Stimulated activated effector memory CD8-positive, alpha-beta T cell treated with anti-CD3 and anti-CD28 coated beads, Interleukin-12 subunit alpha, Interleukin-12 subunit beta, amount 100 ng/mL, for 72 hours (primary cell): ENCODE measurements around the gene ARF6.

ENCODE experiments used
- ATAC-seq: fragments of 150-1000 bp; cut with Tn5 transposase; 2 replicates; pipeline ENCODE4 v1.10.0; 2021
- DNase-seq, 2 donors: peaks; one replicate each; pipeline ENCODE4 v3.0.0; 2021 to 2022; ENCODE audit warnings: low spot score in 2 of 2
- H3K27ac Mint-ChIP-seq: one replicate; pipeline ENCODE4 v1.8.0; 2022; ENCODE audit warnings: mild to moderate bottlenecking, mixed read lengths
- H3K36me3 Mint-ChIP-seq: one replicate; pipeline ENCODE4 v1.8.0; 2022; ENCODE audit warnings: mild to moderate bottlenecking, mixed read lengths
- H3K4me1 Mint-ChIP-seq: one replicate; pipeline ENCODE4 v1.8.0; 2022; ENCODE audit warnings: mixed read lengths
- H3K4me3 Mint-ChIP-seq: one replicate; pipeline ENCODE4 v1.8.0; 2022; ENCODE audit warnings: mild to moderate bottlenecking, mixed read lengths
- H3K9me3 Mint-ChIP-seq: one replicate; pipeline ENCODE4 v1.8.0; 2022; ENCODE audit warnings: mixed read lengths

Gene ARF6

GRCh38 chr14:49892636-49893308 lies at the start of gene ARF6:
Gene ARF6, plus strand, starts transcription at chr14:49893082. Its CDS starts 655 bp downstream, at chr14:49893737.
- H3K4me1 Mint-ChIP-seq, result peaks cover 28% of the 10 kb centered on the region
- H3K36me3 Mint-ChIP-seq, result peaks cover 79% of the 10 kb centered on the region
- H3K27ac Mint-ChIP-seq, result peak within 1 kb of the TSS; percentile 99
- DNase-seq, result peak; percentile 95 to 99
- peak; percentile 87 for ATAC-seq
- peak within 1 kb of the TSS; percentile 96 for H3K4me3 Mint-ChIP-seq
- H3K9me3 Mint-ChIP-seq, result no peaks in the 10 kb centered on the region

DNA sequence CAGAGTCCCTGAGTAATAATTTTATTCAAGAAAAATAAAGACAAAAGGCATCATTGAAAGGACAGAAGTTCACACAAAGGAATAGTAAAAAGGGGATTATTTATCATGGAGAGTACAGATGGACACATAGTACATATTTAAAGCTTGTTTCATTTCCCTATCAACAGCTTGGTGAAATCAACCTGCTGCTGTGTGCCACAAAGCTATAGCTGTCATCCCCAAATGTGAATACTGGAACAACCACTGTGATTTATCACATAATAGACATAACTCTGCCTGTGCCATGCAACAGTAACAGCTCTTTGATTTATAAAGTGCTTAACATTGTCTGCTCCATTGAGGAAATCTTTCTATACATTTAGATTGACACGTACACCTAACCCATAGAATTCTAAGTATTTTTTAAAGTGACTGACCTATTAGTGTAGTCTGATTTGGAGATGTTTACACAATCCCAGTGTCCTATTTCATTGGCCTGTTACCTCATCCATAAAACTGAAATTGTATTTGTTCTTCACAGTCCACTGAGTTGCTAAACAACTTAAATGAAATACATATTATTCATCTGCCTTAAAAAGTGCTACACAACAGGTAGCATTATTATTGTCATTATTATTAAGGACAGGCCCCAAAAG lies 43.6 kb upstream of the ARF6 start:
- H3K36me3 Mint-ChIP-seq, result peaks cover 86% of the 10 kb centered on the region
- H3K4me3 Mint-ChIP-seq, result no peak overlapping the region
- H3K4me1 Mint-ChIP-seq, result peaks cover 46% of the 10 kb centered on the region
- peak overlapping the region; percentile 47 for H3K27ac Mint-ChIP-seq
- H3K9me3 Mint-ChIP-seq, result no peaks in the 10 kb centered on the region
- DNase-seq, result no peak
- no peak for ATAC-seq

GRCh38 chr14:49851813-49852212 lies 41.1 kb upstream of the ARF6 start:
- Mint-ChIP-seq H3K4me1 (peaks cover 50% of the 10 kb centered on the region), H3K9me3 (no peaks in the 10 kb centered on the region), H3K27ac (peak overlapping the region; percentile 99), H3K4me3 (peak overlapping the region; percentile 97), H3K36me3 (peaks cover 62% of the 10 kb centered on the region)
- DNase-seq (no peak), ATAC-seq (no peak)

DNA sequence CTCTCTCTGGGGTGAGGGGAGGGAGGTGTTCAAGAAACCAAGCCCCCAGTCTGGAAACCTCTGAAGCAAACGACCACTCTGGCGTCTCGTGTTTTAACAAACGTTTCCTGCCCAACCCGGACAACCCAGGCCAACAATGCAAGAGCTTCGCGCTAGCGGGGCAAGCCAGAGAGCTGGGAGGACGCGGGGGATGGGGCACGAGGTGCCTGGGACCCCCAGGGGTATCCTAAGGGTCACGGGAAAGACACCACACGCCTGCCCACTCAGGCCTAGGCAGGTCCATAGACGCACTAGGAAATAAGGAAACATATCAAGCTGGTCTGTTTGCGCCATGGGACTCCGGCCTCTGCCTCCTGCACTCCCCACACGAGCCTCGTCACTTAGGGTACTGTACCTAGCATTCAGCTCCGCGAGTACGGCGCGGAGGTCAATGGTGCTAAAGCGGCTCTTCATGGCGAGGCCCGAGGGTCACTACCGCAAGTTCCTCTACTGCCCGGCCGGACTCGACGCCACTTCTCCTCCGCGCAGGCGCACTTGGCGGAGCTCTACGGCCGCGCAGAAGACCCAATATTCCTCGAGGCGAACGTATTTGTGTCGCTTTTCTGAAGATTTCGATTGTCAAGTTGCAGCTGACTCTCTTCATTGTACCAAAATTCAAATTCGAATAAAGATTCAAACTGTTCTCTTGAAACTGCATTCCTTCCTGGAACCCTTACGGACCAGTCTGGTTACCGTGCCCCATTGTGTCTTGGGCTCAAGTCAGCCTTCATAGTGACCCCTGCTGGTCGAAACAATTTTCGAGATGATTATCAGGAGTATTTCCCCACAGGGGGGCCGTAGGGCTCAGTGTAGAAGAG lies 40.4 kb upstream of the ARF6 start, which contains the start of gene NEMF:
Gene NEMF, minus strand, starts transcription at position 488 of the 857 bp plus-strand sequence. Its CDS starts 35 bp downstream, at position 453.
- peak within 1 kb of the TSS; percentile 97 for H3K4me3 Mint-ChIP-seq
- peaks cover 56% of the 10 kb centered on the region for H3K36me3 Mint-ChIP-seq
- no peaks in the 10 kb centered on the region for H3K9me3 Mint-ChIP-seq
- H3K27ac Mint-ChIP-seq, result peak within 1 kb of the TSS; percentile 99
- H3K4me1 Mint-ChIP-seq, result peaks cover 50% of the 10 kb centered on the region
- peak; percentile 81 to 93 for DNase-seq
- peak; percentile 90 for ATAC-seq

GRCh38 chr14:49853158-49853477 lies 39.8 kb upstream of the ARF6 start:
- Mint-ChIP-seq H3K27ac (peak overlapping the region; percentile 99), H3K4me1 (peaks cover 50% of the 10 kb centered on the region), H3K4me3 (peak overlapping the region; percentile 97), H3K9me3 (no peaks in the 10 kb centered on the region), H3K36me3 (peaks cover 50% of the 10 kb centered on the region)
- DNase-seq, result no peak
- ATAC-seq, result peak; percentile 22

DNA sequence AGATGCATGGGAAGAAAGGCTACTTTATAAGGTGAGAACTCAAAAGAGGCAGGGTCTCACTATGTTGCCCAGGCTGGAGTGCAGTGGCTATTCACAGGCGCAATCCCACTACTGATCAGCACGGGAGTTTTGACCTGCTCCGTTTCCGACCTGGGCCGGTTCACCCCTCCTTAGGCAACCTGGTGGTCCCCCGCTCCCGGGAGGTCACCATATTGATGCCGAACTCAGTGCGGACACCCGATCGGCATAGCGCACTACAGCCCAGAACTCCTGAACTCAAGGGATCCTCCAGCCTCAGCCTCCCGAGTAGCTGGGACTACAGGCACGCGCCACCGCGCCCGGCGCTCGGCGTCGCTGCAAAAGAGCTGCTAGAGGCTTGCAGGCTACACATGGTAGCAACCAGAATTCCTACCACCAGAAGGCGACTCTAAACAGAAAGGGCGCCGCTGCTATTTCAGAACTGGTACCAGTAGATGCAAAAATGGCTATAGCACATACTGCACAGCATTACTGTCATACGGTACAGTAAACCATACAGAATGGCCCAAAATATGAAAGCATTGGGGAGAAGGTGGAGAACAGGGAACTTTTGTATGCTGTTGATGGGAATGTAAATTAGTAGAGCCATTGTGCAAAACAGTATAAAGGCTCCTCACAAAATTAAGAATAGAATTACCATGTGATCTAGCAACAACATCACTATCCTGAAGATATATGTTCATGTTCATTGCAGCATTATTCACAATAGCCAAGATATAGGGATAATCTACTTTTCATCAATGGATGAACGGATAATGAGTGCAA lies 39.1 kb upstream of the ARF6 start:
- DNase-seq (peak; percentile 53 to 80), ATAC-seq (peak; percentile 69)
- peaks cover 50% of the 10 kb centered on the region for H3K4me1 Mint-ChIP-seq
- no peaks in the 10 kb centered on the region for H3K9me3 Mint-ChIP-seq
- H3K4me3 Mint-ChIP-seq, result peak overlapping the region; percentile 97
- H3K27ac Mint-ChIP-seq, result peak overlapping the region; percentile 99
- H3K36me3 Mint-ChIP-seq, result peaks cover 44% of the 10 kb centered on the region

GRCh38 chr14:49857427-49858003 lies 35.4 kb upstream of the ARF6 start:
- ATAC-seq (no peak), DNase-seq (peak in 1 of 2 donors; percentile 41)
- Mint-ChIP-seq H3K36me3 (peaks cover 7% of the 10 kb centered on the region), H3K4me3 (no peak overlapping the region), H3K9me3 (no peaks in the 10 kb centered on the region), H3K27ac (peak overlapping the region; percentile 49), H3K4me1 (peaks cover 34% of the 10 kb centered on the region)

- Mint-ChIP-seq H3K9me3 (no peaks in the 10 kb centered on the region), H3K27ac (peak overlapping the region; percentile 49), H3K4me1 (peaks cover 33% of the 10 kb centered on the region), H3K4me3 (no peak overlapping the region), H3K36me3 (no peaks in the 10 kb centered on the region)
- peak in 1 of 2 donors; percentile 48 for DNase-seq
- ATAC-seq, result peak; percentile 70
Measured at GRCh38 chr14:49858383-49858782, 34.5 kb upstream of the ARF6 start.

DNA sequence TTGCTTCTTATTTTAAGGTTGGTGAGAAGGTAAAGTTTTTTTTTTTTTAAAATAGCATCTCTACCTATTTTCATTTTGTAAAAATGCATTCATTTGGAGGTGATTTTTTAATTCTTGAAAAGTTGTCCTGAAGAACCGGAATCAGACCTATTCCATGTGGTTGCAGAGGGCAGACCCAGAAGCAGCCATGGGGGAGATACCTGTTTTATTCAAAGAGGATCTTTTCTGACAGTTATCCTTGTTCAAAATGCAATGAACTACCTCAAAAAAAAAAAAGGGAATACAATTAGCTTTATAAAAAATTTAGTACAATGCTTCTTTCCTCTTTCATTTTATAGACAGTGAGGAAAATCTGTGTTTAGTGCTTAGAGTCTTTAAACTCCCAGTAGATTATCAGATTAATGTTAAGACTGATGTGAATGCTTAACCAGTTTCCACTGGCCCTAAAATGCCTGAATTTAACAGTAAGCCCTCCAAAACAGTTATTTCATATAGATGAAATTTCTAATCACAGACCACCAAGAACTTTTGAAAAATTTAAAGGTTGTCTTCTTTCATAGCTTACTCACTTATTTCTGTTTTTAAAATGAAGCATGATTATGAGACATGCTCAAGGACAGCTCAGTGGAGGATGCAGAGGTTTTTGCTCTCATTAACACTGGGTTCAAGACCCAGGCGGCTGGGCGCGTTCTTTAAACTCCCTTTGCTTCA lies 31.7 kb upstream of the ARF6 start:
- H3K27ac Mint-ChIP-seq, result no peak overlapping the region
- ATAC-seq, result no peak

DNA sequence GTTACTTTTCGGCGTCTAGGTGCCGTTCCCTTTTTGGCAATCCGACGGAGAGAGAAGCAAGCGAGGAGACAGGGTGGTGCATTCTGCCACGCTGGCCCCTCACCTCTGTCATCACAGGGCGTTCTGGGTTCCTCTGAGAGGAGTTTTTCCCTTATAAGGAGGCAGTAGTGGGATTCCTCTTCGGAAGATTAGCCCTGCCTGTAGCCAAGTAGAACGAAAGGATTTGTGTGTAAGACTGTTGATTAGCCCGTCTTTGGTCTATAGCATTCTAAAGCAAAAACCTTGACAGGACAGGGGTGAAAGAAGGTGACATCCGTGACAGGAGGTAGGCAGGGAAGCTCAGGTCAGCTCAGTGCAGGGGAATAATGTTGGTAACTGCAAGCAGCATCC lies 31.2 kb upstream of the ARF6 start:
- ATAC-seq, result no peak
- no peaks in the 10 kb centered on the region for H3K36me3 Mint-ChIP-seq

More for the DNA sequence above, 31.7 kb upstream of the ARF6 start:
- Mint-ChIP-seq H3K36me3 (no peaks in the 10 kb centered on the region), H3K4me1 (peaks cover 20% of the 10 kb centered on the region), H3K9me3 (no peaks in the 10 kb centered on the region), H3K4me3 (no peak overlapping the region)
- DNase-seq, result no peak

GRCh38 chr14:49862089-49862673 lies 30.7 kb upstream of the ARF6 start:
- Mint-ChIP-seq H3K4me1 (peaks cover 20% of the 10 kb centered on the region), H3K36me3 (no peaks in the 10 kb centered on the region), H3K9me3 (no peaks in the 10 kb centered on the region), H3K27ac (no peak overlapping the region), H3K4me3 (no peak overlapping the region)
- DNase-seq (peak; percentile 85 to 96), ATAC-seq (peak; percentile 15)

More for the DNA sequence above, 31.2 kb upstream of the ARF6 start:
- Mint-ChIP-seq H3K4me3 (no peak overlapping the region), H3K27ac (no peak overlapping the region), H3K4me1 (peaks cover 20% of the 10 kb centered on the region), H3K9me3 (no peaks in the 10 kb centered on the region)
- peak; percentile 38 to 84 for DNase-seq

- Mint-ChIP-seq H3K4me1 (peaks cover 31% of the 10 kb centered on the region), H3K9me3 (no peaks in the 10 kb centered on the region), H3K4me3 (no peak overlapping the region), H3K36me3 (peaks cover 14% of the 10 kb centered on the region), H3K27ac (no peak overlapping the region)
- DNase-seq (peak in 1 of 2 donors; percentile 69), ATAC-seq (peak; percentile 14)
Measured at GRCh38 chr14:49863487-49864281, 29.2 kb upstream of the ARF6 start.

- Mint-ChIP-seq H3K27ac (no peak overlapping the region), H3K4me1 (peaks cover 47% of the 10 kb centered on the region), H3K9me3 (no peaks in the 10 kb centered on the region), H3K36me3 (peaks cover 23% of the 10 kb centered on the region), H3K4me3 (no peak overlapping the region)
- peak; percentile 69 to 88 for DNase-seq
- ATAC-seq, result no peak
Measured at GRCh38 chr14:49865431-49865859, 27.4 kb upstream of the ARF6 start.
